Measurements from ENCODE around the gene COMMD2.

Gene COMMD2

GRCh38 chr3:149703466-149703865, 48.8 kb downstream of the COMMD2 start:
- TF ChIP-seq, protein P1, sequence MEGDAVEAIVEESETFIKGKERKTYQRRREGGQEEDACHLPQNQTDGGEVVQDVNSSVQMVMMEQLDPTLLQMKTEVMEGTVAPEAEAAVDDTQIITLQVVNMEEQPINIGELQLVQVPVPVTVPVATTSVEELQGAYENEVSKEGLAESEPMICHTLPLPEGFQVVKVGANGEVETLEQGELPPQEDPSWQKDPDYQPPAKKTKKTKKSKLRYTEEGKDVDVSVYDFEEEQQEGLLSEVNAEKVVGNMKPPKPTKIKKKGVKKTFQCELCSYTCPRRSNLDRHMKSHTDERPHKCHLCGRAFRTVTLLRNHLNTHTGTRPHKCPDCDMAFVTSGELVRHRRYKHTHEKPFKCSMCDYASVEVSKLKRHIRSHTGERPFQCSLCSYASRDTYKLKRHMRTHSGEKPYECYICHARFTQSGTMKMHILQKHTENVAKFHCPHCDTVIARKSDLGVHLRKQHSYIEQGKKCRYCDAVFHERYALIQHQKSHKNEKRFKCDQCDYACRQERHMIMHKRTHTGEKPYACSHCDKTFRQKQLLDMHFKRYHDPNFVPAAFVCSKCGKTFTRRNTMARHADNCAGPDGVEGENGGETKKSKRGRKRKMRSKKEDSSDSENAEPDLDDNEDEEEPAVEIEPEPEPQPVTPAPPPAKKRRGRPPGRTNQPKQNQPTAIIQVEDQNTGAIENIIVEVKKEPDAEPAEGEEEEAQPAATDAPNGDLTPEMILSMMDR (IDR thresholded peaks at IDR 0.05; ENCODE audit: low read depth, low read length) = no peak
- H3K4me3 ChIP-seq (ENCODE audit: low read depth, low read length) = no peak overlapping the region

DNA sequence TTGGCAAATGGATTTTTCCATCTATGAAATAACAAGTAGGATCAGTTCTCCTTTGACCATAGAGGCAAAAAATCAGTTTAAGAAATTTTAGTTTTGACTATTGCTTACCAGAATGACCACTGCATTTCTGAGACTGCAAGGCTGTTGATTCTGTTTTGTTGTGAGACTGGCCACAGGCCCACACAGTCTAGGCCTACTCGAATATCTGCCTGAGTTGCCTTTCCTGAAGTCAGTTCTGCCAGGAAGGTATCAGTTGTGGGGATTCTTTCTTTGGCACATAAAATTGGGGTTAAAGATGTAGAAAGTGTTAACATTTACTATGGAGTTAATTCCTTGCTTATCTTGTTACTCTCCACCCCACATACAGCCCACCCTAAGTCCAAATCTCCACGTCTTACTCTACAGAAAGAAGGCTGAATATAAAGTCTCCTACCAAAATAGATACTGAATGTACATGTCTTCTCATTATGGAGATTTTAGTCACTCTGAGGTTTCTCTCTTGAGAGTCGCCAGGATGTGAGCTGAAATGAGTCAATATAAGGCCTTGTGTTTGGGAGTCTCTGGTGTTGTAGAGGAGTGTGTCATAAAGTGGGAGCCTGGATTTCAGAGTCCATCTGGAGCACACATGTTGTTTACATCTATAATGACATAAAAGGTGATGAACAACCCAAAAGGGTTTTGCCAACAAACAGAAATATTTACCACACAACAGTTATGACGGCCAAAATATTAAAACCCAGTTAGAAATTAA, 49.4 kb downstream of the COMMD2 start:
- no peak overlapping the region for H3K4me3 ChIP-seq (ENCODE audit: low read depth, low read length)
- TF ChIP-seq, protein P1 (IDR thresholded peaks at IDR 0.05; ENCODE audit: low read depth, low read length) = no peak

DNA sequence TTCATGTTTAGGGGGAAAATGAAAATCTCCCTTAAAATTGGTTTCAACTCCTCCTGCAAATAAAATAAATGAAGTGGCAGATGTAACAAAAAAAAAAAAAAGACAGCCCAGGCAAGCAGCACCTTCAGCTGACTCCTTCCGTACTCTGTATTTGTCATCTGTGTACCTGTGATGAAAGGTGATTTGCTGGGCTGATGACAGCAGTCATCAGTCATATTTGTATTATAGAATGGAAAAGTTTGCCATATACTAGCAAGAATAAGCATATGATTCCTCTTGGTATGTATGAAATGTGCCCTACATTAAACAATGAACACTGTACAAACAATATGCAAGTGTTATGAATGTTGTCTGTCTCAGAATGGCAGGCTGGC, 50.3 kb downstream of the COMMD2 start:
- TF ChIP-seq, protein P1 (IDR thresholded peaks at IDR 0.05; ENCODE audit: low read depth, low read length) = no peak
- no peak overlapping the region for H3K4me3 ChIP-seq (ENCODE audit: low read depth, low read length)

- TF ChIP-seq, protein P1 (IDR thresholded peaks at IDR 0.05; ENCODE audit: low read depth, low read length) = no peak
- H3K4me3 ChIP-seq (ENCODE audit: low read depth, low read length) = no peak overlapping the region
Observed at GRCh38 chr3:149701206-149701976, 50.9 kb downstream of the COMMD2 start.

Data from WI38 (cell line).